ENCODE results near the gene CLIP1. TPM values are rescaled to one million over a fixed set of nuclear protein-coding genes. Genes with fewer than 3 reads are reported as not detected.
"Not testable (repeated sequence)": the region's sequence is repeated elsewhere in the genome, so short reads cannot be mapped to it uniquely, and the experiment has no call there.

CLIP1 gene
- total RNA-seq, 1 experiment from 2014 or later: 38.3 TPM

DNA sequence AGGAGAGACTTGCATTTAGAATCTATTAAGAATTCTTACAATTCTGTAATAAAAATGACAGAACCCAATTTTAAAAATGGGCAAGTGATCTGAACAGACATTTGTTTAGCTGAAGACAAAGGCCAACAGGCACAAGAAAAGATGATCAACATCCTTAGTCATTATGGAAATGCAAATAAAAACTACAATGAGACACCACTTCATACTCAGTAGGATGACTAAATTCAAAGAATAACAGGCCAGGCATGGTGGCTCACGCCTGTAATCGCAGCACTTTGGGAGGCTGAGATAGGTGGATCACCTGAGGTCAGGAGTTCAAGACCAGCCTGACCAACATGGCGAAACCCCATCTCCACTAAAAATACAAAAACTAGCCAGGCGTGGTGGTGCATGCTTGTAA is 164.0 kb downstream of the CLIP1 start:
- not testable (repeated sequence) for DNase-seq (ENCODE audit: low read depth)

DNA sequence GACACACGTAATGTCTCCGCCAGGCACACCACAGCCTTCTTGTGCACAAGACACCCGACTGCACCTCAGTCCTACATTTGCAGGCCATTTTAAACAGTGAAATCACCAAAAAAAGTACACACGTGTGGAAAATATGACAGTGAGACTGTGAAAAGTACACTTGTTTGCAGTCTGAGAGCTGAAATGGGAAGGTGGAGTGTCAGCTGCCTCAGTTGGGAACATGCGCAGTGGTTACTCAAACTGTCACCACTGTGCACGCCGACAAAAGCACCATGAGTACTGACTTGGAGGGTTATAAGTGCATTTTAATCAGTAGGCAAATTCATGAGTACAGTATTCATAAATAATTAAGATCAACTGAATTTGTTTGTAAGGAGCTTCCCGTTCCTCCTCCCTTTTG is 171.9 kb downstream of the CLIP1 start:
- no peak for DNase-seq (ENCODE audit: low read depth)

DNA sequence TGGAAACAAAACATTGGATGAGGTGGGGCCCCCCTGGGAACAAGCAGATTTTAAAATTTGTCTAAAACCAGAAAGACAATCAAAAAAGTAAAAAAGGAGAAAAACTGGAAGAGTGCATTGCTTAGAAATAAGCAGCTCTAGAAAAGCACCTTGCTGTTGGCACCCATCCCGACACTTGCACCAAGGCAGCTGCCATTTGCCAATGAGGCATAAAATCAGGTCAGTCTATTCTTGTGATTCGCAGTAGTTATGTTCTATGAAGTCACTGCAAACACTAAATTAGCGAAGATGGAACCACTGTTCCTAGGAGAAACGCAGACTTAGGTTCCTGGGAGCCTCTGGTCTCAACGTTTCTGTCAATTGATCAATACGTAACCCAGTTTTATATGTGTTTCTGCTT is 172.4 kb downstream of the CLIP1 start:
- DNase-seq (ENCODE audit: low read depth): no peak

DNA sequence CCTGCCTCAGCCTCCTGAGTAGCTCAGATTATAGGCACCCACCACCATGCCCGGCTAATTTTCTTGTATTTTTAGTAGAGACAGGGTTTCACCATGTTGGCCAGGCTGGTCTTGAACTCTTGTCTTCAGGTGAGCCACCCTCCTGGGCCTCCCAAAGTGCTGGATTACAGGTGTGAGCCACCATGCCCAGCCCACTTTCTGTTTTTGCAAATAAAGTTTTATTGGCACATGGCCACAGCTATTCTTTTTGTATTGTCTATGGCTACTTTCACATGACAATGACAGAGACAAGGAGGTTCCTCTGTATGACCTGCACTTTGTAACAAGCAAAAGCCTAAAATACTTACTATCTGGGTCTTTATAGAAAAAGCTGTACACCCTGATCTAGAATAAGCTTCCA is 176.9 kb downstream of the CLIP1 start:
- DNase-seq (ENCODE audit: low read depth): no peak

DNA sequence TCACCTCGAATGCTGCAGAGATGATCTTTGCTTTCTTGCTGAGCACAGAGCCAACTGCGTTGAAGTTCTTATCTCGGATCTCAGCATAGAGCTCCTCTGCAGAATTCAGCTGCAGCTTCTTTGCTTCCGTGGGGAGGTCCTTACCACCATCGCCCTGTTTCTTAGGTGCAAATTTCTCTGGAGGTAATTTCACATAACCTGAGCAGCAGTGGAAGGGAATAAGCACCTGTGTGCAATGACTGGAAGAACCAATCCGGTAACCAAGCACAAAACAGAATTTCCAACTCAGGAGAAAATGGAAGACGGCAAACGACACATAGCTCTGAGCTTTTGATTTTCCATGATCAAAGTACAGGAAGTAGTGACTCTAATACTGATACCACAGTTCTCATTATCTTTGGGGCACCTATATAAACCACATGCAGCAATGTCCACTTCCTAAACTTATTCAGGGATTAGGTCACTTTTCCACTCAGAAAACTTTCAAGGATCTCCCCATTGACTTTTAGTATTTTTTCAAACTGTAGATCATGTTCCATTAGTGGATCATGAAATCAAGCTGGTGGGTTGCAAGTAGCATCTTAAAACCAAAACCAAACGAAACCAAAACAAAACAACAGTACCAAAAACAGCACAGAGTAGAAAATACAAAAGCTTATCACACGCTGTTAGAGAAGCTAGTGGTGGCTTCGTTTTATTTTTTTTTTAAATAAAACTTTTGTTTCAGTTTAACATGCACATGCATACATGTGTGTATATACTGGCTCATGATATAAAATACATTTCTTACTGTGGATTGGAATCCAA is 177.7 kb downstream of the CLIP1 start:
- DNase-seq (ENCODE audit: low read depth): no peak

DNA sequence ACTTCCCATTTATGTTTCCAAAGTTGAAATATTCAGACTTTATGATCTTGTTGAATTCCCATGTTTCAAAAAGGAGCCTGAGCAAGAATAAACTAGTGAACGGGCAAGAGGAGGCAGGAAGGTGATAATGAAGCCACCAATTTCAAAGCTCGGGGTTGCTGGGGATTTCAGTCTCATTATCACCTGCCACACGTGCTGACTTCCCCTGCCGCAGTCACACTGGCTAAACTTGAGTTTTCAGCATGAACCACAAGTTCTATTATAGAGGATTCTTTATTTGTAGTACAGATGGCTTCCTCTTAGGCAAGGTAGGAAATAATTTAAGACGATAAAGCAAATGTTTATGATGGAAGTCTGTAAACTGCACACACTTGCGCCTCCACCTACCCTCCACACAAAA is 178.5 kb downstream of the CLIP1 start:
- no peak for DNase-seq (ENCODE audit: low read depth)

DNA sequence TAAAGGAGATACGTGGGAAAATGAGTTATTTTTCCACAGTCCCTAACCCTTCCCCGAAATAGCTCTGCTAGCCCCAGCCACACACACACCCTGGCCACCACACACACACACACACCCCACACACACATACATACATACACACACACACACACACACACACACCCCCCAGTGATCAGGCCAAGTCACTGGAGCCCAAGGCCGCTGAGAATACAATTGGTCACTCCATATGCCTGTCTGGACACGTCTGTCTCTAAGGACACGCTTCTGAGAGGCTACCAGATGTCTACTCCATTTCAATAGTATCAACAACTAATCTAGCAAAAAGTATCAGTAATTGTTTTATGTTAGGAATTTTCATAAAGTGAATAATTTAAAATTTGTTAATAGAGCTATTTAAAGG is 183.6 kb downstream of the CLIP1 start:
- no peak for DNase-seq (ENCODE audit: low read depth)

DNA sequence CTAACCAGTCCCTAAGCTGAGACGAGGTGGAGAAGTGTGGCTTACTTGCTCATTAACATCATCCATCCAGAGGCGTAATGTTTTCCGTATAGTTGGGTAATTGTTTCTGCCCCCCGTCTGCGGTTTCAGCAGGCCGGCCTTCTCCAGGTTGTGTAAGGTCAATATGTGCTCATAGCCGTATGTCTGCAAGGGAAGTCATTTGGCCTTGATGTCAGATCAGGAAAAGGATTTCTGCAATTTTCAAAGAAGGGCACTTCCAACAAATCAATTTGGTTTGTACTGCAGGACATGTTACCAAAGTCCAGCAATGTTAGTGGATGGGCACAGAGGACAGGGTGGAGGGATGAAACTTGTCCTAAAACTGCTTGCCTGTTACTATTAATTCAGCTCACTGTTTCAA is 186.7 kb downstream of the CLIP1 start:
- DNase-seq (ENCODE audit: low read depth): no peak

DNA sequence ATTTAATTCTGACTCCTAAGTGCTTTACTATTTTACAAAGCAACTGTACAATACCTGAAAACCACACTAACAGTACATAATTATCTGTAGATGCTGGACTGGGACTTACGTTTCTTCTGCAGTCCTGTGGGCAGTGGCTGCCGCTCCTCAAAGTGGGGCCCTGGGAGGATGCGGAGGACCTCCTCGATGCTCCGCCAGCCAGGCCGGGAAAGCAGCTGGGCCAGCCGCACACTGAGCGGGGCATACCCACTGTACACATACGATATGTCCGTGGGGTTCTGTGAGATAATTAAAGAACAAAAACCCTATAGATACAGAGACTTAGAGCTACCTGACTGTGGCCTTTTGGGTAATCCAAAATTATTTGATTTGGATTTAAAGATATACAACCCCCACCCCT is 189.8 kb downstream of the CLIP1 start:
- no peak for DNase-seq (ENCODE audit: low read depth)

DNA sequence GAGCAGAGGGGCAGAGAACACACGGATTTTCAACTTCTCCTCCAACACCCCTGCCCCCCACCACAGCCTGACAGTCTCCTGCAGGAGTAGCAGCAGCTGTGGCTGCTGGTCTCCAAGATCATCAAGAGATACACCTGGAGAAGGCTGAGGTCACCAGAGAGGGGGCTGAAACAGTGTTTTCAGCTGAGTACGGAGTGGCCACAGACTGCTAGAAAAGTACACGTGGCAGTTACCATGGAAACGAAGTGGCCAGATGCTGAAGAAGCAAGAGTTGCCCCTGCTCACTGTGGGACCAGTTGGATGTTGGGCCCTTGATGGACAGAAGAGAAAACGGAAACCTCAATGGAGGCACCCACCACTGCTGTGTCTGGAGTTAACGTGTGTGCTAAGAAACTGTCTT is 191.7 kb downstream of the CLIP1 start:
- no peak for DNase-seq (ENCODE audit: low read depth)

DNA sequence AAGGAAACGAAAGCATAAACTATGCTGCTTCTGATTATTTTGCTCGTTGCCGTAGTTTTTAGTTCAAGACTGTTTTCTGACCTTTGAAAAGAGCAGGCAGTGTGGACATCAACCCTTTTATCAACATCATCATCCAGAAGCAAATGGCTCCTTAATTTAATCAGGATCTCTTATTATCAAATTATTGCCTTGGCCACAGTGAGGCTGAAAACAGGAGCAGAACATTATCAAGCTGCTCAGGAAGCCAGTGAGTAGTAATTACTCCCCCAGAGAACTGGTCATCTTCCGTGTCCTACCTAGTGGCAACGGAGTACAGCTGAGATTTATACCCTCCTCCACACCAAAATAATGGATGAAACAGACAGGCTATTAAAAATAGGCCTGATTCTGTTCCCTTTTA is 194.4 kb downstream of the CLIP1 start:
- no peak for DNase-seq (ENCODE audit: low read depth)

DNA sequence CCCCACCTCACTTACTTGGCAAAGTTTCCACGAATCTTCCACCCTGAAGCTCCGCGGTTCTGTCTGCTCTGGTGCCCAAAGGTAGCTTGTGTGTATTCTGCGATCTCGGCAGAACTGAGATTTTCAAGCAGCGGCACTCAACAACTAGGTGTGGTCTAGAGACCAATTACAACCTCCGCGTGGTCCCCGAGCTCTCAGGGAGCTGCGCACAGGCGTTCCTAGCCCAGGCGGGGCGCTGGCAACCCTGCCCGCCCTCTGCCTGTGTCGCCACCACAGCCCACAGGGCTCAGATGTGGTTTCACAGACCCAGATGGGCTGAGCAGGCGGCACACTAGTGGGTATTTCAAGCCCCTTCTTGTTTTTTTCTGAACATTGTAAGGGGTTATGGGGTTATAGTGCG is 195.1 kb downstream of the CLIP1 start:
- no peak for DNase-seq (ENCODE audit: low read depth)

DNA sequence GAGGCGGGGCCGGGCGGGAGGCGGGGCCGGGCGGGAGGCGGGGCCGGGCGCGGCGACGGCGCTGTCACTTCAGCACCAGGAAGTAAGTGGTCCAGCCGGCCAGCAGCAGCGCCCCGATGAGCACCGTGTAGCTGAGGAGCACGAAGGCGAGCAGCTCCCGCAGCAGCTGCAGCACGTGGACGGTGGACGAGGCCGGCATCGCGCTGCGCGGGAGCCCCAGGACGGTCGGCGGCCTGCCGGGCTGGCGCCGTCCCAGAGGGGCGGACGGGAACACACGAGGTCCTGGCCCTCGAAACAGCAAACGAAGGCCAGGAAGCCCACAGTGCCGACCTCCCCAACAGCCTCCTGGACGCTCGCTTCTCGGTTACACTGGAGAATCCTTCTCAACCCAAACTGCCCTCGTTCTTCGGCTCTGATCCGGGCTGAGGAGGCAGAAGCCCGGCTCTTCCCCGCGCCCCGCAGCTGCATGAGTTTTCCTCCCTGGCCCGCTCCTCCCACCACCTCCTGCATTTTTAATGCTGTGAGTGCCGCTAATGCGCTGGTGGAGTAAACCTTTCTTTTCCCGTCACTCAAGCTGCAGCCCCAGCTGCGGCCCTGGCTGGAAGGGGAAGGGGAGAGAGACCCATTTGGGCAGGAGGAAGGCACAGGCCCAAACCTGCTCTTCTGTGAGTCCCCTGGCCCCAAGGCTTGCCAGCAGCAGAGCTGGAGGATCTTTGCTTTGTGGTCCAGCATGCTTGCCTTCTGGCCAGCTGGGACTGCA is 195.9 kb downstream of the CLIP1 start:
- DNase-seq (ENCODE audit: low read depth): no peak

DNA sequence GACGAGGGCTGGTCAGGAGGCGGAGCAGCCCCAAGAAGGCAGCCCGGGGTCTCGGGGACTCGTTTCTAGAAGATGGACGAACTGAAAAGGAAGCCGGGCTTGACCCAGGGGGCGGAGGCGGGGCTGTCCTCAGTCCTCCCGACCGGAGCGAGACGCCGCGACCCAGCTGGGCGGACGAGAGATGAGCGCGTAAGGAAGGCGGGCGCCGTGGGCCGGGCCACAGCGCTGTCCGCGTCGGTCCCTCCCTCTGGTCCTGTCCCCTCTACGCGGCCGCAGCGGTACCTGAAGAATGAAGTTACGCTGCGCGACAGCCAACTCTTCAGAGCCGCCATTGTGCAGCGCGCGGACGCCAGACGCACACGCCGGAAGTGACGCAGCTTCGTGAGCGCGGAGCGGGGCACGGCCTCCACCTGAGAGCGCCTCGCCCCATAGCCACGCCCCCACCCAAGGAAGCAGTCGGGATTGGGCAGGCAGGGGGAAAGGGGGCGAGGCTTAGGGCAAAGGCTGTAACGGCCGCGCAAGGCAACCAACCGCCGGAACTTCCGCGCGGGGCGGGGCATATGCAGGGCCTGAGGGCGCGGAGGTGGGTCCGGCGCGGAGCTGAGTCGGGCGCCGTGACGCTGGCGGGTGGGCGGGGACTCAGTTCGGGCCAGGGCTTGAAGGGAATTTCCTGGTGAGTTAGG is 196.6 kb downstream of the CLIP1 start, which contains the start of gene DIABLO:
TSS of gene DIABLO (minus strand) at position 370 of the 683 bp plus-strand sequence. CDS start at position 332, 38 bp downstream.
- peak; percentile 99 for DNase-seq (ENCODE audit: low read depth)

Other genes starting within 250 kb of the CLIP1 start
- not detected in 2 replicates for gene IL31, start 248.4 kb downstream of the CLIP1 start, total RNA-seq (2014; rRNA removed)
- not detected in 2 replicates for gene LRRC43, start 239.5 kb downstream of the CLIP1 start, total RNA-seq (2014; rRNA removed)
- gene B3GNT4, start 219.0 kb downstream of the CLIP1 start, total RNA-seq (2014; rRNA removed): 0.06 TPM in 1 of 2 replicates, not detected in the other
- 61.8 and 64.6 TPM in 2 replicates for gene DIABLO, start 196.6 kb downstream of the CLIP1 start, total RNA-seq (2014; rRNA removed)
- 22.4 and 23.1 TPM in 2 replicates for gene VPS33A, start 156.2 kb downstream of the CLIP1 start, total RNA-seq (2014; rRNA removed)
- 14.6 and 15.1 TPM in 2 replicates for gene ZCCHC8, start 78.3 kb upstream of the CLIP1 start, total RNA-seq (2014; rRNA removed)
- 50.9 and 52.0 TPM in 2 replicates for gene RSRC2, start 104.3 kb upstream of the CLIP1 start, total RNA-seq (2014; rRNA removed)
- gene KNTC1, start 104.6 kb upstream of the CLIP1 start, total RNA-seq (2014; rRNA removed): 39.7 and 41.7 TPM in 2 replicates